M059J (cell line): ENCODE results near the gene ANTXR1. TPM values are rescaled to one million over a fixed set of nuclear protein-coding genes. Genes with fewer than 3 reads are reported as not detected.

ENCODE experiments used
- DNase-seq: peaks from one replicate; pipeline ENCODE4 v3.0.0-alpha.2; 2012; ENCODE audit warnings: low read depth
- total RNA-seq: library from RNA; depleted of rRNA; stranded (reverse); fragments of >200 nt; shearing (Covaris generic); gene quantifications from 2 replicates; pipeline ENCODE4 v1.2.3, GENCODE V29; 2014; rRNA removed

ANTXR1 gene
- total RNA-seq, 1 experiment from 2014 or later, result 38.6 TPM

DNA sequence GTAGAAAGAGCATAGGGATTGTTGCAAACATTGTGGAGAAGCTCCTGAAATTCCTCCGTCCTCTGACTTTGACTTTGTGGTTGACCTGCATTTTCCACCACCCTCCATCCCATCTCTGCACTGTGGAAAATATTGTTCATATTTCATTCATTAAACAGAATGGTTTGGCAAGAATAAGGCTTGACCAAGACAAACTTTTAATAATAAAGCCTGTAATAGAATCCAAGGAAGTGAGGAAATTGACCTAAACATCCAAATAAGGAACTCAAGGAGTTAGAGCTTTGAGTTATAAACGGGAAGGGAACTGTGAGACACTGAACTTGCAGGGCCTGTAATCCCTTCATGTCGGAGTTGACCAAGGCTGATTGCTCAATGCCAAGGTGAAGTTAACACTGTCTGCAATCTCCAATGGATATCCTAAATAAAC, 258.9 kb downstream of the ANTXR1 start:
- no peak for DNase-seq

GRCh38 chr2:69272803-69273471, 260.0 kb downstream of the ANTXR1 start:
- DNase-seq, result no peak

DNA sequence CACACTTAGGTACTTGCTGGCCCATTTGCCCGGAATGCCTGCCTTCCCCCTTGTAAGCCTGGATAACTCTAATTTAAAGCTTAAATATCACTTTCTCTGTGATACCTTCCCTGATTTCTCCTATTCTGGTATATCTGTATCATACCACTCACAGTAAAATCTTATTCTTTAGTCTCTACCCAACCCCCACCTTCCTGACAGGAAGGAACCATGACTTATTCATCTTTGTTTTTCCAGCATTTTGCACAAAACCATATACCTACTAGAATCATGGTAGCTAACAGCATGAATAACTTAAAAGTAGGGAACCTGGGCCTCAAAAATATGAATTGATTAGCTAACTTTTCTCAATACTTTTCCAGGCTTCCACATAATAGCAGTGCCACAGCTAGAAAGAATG, 262.5 kb downstream of the ANTXR1 start:
- DNase-seq, result no peak

DNA sequence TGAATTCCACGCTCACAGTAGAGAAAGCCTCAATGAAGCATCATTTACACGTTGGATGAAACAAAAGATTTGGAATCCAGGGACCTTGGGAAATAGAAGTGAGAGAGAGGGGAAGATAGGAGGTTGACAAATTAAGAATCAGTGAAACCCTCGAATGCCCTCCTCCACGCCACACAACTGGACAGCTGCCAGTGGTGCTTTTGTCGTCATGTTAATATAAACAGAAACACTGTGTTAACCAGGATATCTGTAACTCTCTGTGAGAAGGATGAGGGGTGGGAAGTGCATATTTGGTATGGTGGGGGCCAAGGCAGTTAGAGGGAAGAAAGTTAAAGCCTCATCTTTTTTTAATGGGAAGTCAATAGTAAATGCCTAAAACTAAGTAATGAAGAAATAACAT, 265.4 kb downstream of the ANTXR1 start:
- DNase-seq, result peak; percentile 55

- DNase-seq, result no peak
Observed at GRCh38 chr2:69279211-69279610, 266.2 kb downstream of the ANTXR1 start.

DNA sequence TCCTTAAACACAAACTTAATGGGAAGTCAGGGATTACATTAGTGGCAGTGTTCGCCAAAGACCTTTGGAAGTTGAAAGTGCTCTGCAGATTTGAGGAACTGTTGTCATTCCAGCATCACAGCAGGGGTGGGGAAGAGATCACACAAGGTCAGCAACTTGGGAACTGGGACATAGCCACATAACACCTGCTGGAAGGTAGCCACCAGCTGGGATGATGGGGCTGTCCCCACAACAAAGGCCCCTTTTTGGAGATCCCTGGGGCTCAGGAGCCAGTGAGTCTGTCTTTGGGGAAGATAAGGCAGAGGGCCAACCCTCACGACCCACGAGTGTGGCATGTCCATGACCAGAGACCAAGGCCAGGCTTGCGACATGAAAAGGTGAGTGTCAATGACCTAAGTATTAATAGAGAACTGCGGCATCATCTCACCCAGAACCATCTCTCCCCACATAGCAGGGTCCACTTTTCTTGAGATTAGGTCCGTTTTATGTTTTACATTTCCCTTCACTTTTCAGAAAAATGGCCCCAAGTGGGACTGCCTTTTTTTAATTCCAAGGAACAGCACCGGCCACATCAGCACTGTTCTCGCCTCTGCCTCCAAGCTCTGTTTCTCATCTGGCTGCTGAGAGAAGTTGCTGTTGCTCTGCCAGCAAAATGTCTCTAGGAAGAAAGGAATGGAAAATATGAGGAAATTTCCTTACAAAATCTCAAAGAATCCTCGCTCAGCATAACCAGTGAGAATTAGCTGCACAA, 267.1 kb downstream of the ANTXR1 start:
- DNase-seq, result no peak

DNA sequence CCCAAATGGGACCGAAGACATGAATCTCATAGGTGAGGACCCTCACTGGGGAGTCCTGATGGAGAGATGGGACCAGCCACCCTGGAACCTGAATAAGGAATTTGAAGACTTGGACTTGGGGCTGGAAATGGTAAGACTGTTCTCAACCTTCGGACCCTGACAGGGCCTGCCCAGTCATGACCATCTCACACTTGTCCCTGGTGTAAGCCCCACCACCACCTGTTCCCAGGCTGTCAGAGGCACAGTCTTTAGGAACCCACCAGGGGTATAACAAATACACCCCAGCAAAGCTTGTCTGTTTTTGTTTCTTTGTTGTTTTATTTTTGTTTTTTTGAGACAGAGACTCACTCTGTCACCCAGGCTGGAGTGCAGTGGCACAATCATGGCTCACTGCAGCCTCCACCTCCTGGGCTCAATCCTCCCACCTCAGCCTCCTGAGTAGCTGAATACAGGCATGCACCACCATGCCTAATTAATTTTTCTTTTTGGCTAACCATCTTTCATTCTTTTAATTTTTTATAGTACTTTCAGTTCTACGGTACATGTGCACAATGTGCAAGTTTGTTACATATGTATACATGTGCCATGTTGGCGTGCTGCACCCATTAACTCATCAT, 267.9 kb downstream of the ANTXR1 start:
- DNase-seq, result no peak

DNA sequence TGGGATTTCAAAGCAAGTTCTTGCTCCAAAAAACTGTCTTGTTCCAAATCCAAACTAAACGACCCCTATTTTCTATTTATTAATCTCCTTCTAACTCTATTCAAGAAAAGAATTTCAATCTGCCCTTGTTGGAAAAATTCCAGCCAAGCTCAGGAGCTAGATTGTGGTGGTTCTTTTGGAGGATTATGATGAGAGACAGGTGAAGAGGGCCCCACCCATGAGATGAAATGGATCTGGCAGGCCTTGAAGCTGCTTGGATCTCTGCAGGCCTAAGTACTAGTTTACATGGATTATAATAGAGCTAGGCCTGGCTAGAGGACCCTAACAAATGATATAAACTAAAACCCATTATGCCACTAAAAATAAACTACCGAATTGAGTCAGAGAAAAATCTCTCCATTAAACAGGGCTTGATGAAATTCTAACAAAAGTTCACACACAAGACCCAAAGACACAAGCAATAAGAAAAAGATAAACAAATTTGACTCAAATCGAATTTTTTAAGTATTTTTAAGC, 272.5 kb downstream of the ANTXR1 start:
- no peak for DNase-seq

DNA sequence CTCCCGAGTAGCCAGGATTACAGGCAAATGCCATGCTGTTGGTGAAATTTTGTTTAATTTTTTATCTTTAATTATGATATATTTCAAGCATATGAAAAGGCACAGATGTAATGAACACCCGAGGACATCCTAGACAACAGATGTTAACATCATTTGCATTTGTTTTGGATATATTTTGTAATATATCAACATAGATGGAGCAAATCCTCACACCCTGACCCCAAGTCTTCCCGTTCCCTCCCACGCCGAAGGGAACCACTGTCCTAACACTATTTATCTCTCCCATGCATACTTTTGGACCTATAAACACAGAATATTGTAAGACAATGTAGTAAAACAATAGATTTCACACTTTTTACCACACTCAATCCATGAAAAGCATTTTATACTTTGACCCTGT, 274.6 kb downstream of the ANTXR1 start:
- no peak for DNase-seq

GRCh38 chr2:69288429-69288828, 275.4 kb downstream of the ANTXR1 start:
- no peak for DNase-seq

GRCh38 chr2:69291004-69291650, 278.1 kb downstream of the ANTXR1 start:
- peak; percentile 38 for DNase-seq

DNA sequence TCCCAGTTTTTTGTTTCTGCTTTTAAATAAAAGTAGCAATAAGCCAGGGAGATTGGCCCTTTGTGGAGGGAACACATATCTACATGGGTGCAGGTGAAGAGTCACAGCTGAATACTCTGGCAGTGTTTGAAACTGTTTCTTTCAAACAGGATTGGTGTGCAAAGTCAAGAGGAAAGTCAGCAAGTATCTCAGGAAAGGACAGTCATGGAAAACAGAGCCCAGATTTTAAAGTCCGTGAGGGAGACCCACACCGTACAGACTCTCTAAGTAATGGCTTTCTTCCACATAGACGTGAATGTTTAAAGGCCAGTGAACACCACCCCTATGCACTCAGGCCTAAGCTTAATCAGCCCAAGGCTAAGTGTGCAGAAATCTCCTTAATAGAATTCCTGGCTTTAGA, 278.7 kb downstream of the ANTXR1 start:
- no peak for DNase-seq

- DNase-seq, result no peak
Observed at GRCh38 chr2:69292256-69292655, 279.3 kb downstream of the ANTXR1 start.

- DNase-seq, result no peak
Observed at GRCh38 chr2:69296421-69296820, 283.4 kb downstream of the ANTXR1 start.

- no peak for DNase-seq
Observed at GRCh38 chr2:69297216-69297615, 284.2 kb downstream of the ANTXR1 start.

DNA sequence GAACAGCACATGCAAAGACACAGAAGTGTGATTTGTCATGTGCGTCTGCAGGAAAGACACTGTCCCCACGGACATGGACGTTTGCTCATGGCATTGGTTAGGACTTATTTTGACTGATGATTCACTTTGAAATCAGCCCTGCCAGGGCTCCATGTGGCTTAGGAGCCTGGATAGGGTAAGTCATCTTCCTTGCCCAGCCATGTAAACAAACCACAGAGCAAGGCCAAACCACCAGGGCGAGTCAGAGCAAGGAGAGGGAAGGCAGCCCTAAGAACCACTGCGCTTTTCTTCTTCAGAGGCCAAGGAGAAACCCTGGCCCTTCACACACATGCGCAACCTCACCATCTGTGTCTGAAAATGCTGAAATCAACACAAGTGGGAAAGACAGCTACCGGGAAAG, 285.3 kb downstream of the ANTXR1 start:
- peak; percentile 95 for DNase-seq

DNA sequence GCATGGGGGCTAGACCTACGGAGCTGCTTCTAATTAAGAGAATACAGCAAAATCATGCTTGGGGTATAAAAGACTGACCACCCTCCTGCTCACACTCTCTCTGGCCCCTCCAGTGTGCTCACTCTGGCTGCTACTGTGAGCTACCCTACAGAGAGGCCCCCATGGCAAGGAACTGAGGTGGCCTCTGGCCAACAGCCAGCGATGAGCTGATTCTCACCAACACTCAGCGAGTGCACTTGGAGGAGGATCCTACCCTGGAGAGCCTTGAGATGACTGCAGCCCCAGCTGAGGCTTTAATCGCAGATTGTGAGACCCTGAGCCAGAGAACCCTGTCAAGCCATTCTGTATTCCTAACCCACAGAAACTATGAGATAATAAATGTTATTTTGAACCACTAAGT, 285.9 kb downstream of the ANTXR1 start:
- DNase-seq, result peak; percentile 45

Other genes with a start within 250 kb of the ANTXR1 start
- not detected in 2 replicates for gene BMP10, start 141.8 kb upstream of the ANTXR1 start, total RNA-seq
- not detected in 2 replicates for gene GKN2, start 60.3 kb upstream of the ANTXR1 start, total RNA-seq
- not detected in 2 replicates for gene GKN1, start 38.5 kb upstream of the ANTXR1 start, total RNA-seq